NK-92 treated with Interleukin-12 subunit alpha and Interleukin-12 subunit beta, amount 100 ng/mL, for 24 hours (cell line): ENCODE measurements around the gene CHCHD3.

Experiments used
- DNase-seq: peaks from one replicate; lab custom pipeline; 2025; lab: John Stamatoyannopoulos, UW

The CHCHD3 gene

DNA sequence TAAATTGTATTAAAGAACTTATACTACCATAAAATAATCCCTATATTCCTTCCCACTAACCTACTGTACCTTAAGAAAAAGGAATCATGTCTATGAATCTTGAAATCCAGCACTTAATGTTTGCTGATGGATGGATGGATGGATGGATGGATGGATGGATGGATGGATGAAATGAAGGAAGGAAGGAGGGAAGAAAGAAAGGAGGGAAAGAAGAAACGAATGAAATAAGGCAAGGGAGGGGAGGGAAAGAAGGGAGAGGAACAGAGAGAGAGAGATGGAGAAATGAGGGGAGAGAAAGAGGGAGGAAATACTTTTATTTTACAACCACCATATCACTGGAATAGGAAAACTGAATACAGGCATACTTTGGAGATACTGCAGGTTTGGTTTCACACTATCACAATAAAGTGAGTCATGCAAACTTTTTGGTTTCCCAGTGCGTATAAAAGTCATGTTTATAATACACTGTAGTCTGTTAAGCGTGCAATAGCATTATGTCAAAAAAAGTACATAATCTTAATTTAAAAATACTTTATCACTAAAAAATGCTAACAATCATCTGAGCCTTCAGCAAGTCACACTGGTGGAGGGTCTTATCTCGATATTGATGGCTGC, 219.8 kb downstream of the CHCHD3 start:
- DNase-seq = no peak

DNA sequence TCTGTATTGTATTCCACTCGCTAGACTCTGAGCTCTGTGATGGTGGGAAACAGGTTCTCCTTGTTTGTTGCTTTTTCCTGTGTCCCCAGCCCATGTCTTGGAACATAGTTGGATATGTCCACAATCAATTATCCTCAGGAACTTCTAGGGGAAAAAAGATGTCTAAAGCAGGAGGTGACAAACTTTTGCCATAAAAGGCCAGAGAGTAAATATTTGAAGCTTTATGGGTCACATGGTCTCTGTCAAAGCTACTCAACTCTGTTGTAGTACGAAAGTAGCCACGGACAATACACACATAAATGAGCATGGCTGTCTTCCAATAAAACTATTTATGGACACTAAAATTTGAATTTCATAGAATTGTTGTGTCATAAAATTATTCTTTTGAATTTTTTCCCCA, 220.5 kb downstream of the CHCHD3 start:
- no peak for DNase-seq

DNA sequence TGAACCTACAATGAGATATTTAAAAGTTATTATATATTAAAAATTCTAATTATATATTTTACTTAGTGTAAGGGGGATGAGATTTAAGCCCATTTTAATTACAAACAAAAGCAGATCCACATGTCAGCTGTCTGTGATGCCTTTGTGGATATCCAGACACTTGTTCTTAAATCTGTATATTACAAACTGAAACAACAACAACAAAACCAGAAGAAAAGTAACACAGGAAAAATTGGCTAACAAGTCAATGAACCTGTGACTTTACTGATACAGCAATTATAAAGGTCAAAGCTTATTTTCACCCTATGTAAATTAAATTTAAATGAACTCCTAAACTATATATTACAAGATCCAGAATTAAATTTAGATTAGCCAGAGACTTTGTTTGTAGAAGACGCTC, 222.7 kb downstream of the CHCHD3 start:
- no peak for DNase-seq

DNA sequence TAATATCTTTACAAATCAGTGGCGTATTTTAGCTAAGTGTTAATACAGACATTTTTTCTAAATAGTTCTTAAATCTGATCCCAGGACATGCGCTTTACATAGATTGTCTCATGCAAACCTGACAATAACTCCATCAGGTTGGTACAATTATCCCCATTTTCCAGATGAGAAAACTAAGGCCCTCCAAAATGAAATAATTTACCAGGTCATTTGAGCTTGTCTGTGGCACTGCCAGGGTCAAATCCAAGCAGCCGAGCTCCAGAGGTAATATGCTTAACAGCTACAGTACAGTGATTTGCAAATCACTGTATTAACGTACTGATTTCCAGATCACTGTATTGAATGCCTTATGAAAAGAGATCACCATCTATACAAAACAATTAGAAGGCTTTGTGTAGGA, 223.1 kb downstream of the CHCHD3 start:
- DNase-seq = no peak

DNA sequence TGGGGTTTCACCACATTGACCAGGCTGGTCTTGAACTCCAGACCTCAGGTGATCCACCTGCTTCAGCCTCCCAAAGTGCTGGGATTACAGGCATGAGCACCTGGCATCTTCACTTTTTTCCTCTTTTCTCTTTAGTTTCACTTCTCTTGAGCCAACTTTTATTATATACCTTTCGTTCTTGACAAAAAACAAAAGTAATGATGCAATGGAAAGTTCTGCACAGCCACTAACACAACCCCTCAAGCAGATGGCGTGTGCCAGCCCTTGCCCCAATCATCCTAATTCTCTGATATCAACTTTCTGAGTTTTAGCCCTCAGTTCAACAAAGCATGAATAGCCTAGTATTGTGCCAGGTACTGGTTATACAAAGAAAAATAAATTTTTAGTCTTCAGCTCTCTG, 223.6 kb downstream of the CHCHD3 start:
- no peak for DNase-seq

DNA sequence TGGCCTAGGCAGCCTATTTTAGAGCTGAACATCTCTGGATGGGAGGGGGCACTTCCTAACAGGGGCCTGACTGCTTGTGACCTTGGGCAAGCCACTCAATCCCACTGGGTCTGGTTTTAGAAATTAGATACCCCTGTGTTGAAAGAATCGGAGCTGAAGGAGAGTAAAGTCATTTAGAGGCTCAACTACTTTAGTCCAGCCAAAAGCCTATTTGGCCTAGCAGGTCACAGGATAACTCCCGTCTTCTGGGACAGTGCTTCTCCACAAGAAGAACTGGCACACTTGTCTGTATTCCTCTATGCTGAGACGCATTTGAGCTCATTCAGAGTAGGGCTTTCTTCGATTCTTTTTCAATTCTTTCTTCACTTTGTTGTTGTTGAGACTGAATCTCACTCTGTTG, 224.2 kb downstream of the CHCHD3 start:
- no peak for DNase-seq

DNA sequence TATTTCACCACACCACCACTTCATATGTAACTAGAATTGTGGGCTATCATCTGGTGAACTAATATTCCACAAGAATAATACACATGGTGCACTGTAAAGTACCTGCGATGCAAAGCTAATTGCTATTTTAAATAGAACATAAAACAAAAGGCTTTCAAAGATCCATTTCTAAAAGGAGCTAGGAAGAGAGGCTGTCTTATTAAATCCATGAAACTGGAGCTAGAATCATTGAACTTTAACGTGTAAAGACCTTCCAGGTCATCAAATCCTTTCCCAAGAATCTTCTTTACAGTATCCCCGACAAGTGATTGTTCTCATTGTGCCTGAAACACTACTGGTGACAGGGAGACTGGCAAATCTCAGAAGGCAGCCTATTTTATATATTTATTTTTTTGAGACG, 224.9 kb downstream of the CHCHD3 start:
- no peak for DNase-seq

DNA sequence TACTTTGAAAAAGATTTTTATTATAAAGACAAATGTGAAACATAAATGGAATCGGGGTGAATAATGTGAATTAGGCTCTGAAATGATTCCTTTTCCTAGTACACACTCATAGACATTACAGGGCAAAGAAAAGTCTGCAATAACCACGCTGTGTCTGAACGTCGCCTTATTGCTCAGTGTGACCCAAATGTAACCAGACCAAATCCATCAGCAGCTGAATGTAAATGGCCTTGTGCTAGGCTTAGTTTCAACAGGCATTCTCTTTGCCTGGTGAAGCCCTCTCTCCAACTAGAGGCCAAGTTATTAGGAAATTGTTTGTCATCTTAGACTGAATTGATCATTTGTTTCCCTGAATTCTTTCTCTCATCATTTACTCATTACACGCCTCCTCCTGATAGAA, 225.5 kb downstream of the CHCHD3 start:
- DNase-seq = no peak

DNA sequence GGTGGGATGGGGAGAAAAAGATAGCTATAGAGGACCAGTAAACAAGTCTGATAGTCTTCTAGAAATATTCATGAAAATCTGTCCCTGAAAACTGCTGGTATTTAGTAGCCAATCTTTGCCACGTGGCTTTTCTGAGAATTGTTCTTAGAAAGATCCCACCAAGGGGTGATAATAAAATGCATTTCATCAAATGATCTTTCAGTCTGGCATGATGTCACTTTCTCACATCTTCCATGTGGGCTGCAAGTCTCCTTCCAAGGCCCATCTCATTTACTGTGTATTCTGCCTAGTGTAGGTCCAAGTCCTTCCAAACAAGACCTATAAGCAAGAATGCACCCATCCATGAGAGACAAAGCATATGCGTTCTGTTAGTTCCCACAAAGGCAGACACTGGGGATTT, 226.0 kb downstream of the CHCHD3 start:
- no peak for DNase-seq

DNA sequence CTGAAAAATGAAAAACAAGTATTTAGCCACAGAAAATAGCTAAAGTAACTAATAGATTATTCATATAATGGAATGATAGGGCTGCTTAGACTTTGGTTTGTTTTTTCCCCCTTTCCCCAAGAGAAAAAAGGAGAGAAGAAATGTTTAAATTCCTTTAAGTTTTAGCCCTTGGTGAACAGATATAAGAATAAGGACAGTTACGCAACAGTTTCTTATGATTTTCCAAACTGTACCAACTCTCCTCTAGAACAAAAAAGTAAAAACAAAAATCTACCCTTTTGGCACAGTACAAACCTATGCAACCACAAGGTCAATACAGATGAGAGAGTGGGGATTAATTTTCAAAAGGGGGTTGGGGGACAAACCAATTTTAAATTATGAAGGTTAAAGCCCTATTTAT, 227.7 kb downstream of the CHCHD3 start:
- no peak for DNase-seq

DNA sequence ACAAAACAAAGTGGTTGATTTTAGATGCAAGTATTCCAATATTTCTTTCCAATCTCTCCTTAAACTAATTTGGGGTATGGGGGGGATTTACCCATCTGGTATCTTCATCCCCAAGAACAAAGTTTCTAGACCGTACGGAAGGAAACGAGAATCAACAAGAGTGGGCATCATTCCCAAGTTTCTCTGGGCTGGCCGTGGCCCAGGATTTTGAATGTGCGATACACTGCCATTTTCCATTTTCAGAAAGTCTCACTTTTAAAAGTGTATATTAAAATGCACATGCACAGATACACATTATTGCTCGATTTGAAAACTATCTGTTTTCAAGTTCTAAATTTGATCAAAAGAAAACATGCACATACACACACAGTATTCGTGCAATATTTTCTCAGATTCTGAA, 234.5 kb downstream of the CHCHD3 start:
- DNase-seq = no peak

DNA sequence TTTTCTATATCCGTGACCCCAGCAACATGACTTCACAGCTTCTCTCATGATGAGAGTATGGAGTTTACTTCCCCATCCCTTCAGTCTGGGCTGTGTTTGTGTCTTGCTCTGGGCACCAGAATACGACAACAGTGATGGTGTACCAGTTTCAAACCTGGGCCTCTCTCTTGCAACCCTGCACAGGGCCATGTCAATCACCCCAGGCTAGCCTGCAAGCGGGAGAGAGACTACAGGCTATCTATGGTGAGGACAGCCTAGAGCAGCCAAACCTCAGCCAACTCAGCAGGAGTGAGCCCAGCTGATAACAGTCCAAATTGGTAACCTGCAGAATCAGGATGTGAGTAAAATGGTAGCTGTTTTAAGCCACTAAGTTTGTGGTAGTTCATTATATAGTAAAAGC, 235.8 kb downstream of the CHCHD3 start:
- no peak for DNase-seq

DNA sequence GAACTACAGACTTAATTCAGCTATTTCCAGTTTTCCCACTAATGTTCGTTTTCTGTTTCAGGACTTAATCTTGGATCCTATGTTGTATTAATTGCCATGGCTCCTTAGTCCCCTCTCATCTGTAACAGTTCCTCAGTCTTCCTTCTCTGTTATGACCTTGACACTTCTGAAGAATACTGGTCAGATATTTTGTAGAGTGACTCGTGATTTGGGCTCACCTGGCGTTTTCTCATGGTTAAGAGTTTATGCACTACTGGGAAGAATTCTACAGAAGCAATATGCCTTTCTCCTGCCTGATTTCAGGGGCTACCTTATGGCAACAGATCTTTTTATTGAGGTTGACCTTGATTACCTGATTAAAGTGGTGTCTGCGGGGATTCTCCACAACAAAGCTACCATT, 239.4 kb downstream of the CHCHD3 start:
- DNase-seq = no peak

DNA sequence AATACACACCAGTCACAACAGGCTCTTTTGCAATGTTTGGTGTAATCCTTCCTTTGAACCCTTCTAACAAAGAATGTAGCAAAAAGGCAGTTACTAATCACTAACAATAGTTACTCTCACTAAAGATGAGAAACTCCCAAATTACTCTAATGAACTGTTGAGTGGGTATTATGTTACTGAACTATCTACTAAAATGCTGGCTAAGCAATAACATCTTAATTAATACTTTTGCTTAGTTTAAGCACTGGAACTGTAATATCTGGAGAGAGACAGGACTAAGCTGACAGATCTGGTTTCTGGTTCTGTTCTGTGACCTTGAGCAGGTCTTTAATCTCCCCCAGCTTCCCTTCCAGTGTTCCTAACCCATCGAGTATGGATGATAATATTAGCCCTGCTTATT, 241.7 kb downstream of the CHCHD3 start:
- DNase-seq = no peak

DNA sequence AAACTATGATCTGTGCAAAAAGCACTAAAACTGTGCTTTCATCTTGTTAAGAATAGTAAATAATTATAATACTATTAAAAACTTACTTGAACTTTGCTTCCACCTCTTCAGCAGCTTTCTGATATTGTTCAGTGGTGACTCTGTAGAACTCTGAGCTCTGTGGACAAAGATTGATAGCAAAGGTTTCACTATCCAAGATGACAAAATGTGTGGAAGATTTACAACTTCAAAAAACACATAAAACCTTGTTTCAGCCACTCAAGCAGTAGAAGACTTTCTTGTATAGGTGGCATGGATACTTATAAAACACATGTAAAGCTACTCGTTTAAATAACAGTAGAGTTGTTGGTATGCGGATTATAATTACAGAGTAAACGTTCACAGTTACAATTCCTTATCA, 243.6 kb downstream of the CHCHD3 start:
- no peak for DNase-seq

DNA sequence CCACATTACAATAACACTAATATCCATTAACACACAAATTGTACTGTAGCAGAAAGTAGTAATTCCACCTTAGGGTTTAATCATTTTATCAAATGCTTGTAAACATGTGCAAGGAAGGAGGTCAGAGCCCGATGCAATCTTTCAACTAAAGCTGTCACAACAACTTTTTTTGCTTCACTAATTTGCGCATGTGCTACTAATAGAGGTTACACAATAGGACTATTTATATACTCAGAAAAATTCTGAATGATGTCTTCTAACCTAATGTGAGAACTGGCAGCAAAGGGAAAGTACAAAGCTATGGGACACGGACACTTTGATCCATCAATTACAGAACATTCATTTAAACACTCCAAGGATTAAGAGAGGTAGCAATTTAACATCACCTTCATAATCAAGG, 244.4 kb downstream of the CHCHD3 start:
- no peak for DNase-seq

DNA sequence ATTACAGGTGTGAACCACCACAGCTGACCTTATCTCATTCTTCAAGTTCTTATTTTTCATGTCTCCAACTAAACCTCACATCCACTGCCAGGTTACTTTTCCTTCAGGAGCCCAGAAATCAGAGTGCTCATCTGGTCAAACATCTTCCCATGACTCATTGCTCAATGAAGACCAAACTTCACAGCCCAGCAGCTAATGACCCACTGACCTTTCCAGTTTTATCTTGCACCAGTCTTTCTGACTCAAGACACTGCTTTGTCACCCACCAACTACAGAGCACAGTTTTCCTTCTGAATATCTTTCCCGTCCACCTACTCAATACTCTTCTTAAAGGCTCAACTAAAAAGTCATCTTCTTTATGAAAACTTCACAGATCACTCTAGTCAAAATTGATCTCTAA, 245.1 kb downstream of the CHCHD3 start:
- no peak for DNase-seq

DNA sequence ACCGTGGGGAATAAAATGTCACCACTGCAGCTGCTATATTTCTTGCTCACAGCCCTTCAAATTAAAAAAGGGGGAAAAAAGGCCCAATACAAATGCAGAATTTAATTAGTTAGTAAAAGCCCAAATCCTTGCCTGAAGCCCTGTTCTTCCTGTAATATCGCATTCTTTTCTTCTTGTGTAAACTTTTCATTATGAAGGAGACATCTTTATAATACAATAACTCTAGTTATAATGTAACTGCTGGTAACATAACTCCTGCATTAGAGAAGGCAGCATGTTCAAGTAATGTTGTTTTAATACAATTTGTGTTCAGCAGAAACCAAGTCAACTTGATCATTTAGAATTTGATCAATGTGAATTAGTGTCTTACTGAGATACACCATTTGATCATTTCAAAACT, 250.9 kb downstream of the CHCHD3 start:
- no peak for DNase-seq

DNA sequence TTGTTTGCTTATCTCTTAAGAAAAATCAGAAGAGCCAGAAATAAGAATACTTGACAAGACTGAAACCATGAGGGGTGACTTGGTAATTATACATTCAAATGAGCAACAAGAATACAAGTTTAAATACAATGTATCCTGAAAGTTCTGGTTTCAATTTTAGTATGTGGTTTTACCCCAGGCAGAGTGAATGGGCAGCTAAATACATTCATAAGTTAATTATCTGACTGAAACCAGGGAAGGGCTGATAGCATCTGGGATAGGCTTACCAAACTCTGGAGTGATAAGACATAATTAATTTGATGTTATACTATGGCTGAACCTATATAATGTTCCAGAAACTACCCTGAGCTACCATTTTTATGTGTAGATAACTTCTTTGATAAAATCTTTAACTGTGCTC, 253.4 kb downstream of the CHCHD3 start:
- DNase-seq = no peak

DNA sequence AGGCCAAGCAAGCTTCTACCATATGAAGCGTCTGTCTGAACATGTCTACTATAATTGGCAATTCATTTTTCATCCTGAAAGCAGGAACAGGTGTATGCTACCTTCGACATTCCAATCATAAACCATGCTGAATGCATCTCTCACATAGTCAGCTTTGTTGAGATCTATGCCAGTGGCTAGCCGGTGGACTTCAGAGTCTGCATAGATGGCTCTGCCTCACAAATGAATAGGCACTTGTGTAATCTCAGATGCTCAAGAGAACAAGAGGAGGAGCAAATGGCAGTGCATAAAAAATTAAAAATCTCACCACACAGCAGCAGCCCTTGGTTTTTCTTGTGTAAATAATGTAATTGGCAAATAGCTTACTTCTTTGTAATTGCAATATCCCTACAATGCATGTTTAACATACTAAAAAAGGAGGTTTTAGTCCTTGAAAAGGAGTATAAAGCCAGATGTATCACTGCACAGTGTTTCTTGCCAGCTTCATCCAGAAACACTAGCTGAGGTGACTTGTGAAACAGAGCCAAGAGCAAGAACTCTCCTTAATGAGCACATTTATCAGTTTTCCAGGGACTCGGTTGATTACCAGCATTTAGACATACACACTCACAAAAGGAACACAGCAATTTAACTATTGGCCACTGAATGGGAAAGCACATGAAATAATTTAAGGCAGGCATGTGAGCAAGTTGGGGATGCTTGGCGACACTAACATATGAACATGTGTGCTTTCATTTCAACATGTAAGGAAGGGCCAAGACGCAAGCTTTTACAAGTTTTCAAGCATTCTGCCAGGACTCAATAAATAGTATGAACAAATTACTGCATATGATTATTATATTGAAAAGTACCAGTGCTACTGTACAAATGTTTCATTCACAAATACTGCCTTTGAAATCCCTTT, 255.7 kb downstream of the CHCHD3 start:
- DNase-seq = no peak

DNA sequence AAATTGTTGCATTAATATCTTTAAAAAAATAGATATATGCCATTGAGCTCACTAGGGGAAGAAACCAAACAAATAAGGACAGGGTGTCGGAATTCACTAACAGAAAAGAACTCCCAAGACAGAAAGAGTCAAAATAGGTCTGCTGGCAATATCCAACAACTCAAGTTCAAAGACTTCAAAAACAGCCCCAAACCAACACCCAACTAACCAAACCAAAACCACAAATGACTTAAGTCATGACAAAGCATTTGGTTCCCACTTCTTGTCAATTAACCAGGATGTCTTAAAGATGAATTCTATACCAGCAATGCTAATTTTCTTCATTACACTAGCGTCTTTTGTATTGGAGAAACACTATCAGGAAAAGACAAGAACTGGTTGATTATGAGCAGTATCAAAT, 256.7 kb downstream of the CHCHD3 start:
- no peak for DNase-seq

DNA sequence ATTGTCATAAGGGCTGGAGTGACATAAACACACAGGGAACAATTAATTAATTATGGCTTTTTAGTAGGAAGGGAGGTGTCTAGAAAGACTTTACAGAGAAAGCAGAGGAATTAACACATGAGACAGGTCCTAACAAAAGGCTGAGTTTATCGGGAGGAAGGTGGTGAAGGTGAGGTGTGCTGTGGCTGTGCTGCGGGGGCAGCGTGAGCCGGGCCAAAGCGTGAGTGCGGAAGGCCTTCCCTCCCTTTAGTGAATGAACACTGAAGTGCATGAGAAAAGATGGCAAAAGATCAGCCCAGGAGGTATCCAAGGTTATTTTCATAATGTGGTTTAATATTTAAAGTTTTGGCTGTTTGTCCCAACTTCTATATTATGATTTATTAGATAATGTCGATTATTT, 262.2 kb downstream of the CHCHD3 start:
- no peak for DNase-seq

DNA sequence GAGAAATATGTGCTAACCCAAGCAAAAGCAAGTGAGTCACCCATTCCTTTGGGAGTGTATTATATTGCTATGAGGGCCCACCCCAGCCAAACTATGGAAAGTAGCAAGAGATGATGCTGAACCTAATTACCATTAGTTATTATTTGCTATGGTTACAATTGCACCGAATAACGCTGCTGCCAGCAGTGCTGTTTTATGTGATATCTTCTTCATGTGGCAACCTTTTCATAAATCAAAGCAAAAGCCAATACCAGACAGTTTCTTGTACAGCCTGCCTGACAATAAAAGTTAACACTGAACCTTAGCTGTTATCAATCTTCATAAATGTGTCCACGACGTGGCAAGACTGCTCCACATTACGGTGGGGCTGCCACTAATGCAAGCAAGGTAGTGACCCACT, 263.9 kb downstream of the CHCHD3 start:
- no peak for DNase-seq
